ENCODE data around the gene GPR52.

DNA sequence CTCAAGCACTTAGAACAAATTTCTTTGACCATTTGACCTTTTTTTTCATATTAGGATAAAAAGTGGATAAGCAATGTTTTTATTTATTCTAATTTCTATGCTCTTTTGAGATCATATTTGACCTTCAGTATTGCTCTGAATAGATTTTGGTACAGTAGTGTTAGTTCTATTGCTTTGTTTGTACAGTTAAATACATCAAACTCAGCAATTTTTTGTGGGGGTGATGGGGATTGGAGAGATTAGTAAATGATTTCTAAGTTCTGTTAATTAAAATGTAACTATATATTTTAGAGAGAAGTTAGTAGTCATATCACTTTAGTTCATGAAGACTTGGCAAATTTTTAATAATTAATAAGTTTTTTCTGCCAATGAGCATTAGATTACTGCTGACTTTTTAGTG, 2.4 kb upstream of the GPR52 start:
- TF ChIP-seq, protein P1, sequence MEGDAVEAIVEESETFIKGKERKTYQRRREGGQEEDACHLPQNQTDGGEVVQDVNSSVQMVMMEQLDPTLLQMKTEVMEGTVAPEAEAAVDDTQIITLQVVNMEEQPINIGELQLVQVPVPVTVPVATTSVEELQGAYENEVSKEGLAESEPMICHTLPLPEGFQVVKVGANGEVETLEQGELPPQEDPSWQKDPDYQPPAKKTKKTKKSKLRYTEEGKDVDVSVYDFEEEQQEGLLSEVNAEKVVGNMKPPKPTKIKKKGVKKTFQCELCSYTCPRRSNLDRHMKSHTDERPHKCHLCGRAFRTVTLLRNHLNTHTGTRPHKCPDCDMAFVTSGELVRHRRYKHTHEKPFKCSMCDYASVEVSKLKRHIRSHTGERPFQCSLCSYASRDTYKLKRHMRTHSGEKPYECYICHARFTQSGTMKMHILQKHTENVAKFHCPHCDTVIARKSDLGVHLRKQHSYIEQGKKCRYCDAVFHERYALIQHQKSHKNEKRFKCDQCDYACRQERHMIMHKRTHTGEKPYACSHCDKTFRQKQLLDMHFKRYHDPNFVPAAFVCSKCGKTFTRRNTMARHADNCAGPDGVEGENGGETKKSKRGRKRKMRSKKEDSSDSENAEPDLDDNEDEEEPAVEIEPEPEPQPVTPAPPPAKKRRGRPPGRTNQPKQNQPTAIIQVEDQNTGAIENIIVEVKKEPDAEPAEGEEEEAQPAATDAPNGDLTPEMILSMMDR (IDR thresholded peaks at IDR 0.05): no peak
- no peak for TF ChIP-seq POLR2A (IDR thresholded peaks at IDR 0.05)

Data from testis (tissue), 2 donors.